ENCODE data around the gene AFAP1. TPM values are rescaled to one million over a fixed set of nuclear protein-coding genes. Genes with fewer than 3 reads are reported as not detected.

AFAP1 gene
- total and polyA plus RNA-seq, 2 of the 8 experiments (the other 6 are each of a cell fraction or from before 2014, with no cell fraction given), result 3.6 to 18.2 TPM

GRCh38 chr4:7903791-7904516 lies 35.7 kb downstream of the AFAP1 start:
- DNase-seq (ENCODE audit: low read depth in 1 of 2, low spot score in 2 of 2) (no peak), FAIRE-seq (no peak)
- CTCF ChIA-PET (ENCODE audit: partially characterized antibody), result interaction anchor here (0.6 to 1.1 kb wide), 7 partner anchors 12 to 183 kb away, joined by 3 to 4 read pairs (median 3); no protein-coding TSS in a partner anchor
- Histone ChIP-seq H4K20me1 (replicated peaks in 1 of 2; ENCODE audit: control insufficient read depth in 1 of 2, insufficient read depth in 2 of 2, low read length in 2 of 2) (peaks cover 0 to 10% of the 10 kb centered on the region in 2 experiments), H3K36me3 (ENCODE audit: control insufficient read depth in 2 of 4, insufficient read depth in 4 of 4, low read length in 3 of 4) (no peaks in the 10 kb centered on the region), H3K23ac (ENCODE audit: insufficient read length) (no peak overlapping the region), H3K79me2 (ENCODE audit: control insufficient read depth in 1 of 2, insufficient read depth in 2 of 2, low read length in 2 of 2) (peaks cover 0 to 43% of the 10 kb centered on the region in 2 experiments; a peak in 3 of 4 replicates), H3K4ac (replicated peaks; ENCODE audit: insufficient read length, low read depth, low read length) (no peak overlapping the region), H2BK12ac (ENCODE audit: low read depth, low read length) (no peak overlapping the region), H3K4me2 (ENCODE audit: insufficient read depth in 1 of 2, low read depth in 2 of 2, low read length in 2 of 2) (no peak overlapping the region), H3K4me3 (ENCODE audit: extremely low read depth in 1 of 4, insufficient read depth in 2 of 4, low read depth in 3 of 4, low read length in 4 of 4) (no peak overlapping the region), H3K27ac (ENCODE audit: low read depth, low read length) (no peak overlapping the region), H2BK15ac (ENCODE audit: low read length) (no peak overlapping the region), H2BK20ac (ENCODE audit: low read length) (no peak overlapping the region), H4K91ac (replicated peaks; ENCODE audit: insufficient read length, low read length) (no peak overlapping the region), H3K9ac (replicated peaks in 1 of 4; ENCODE audit: extremely low read depth in 1 of 4, low read depth in 3 of 4, low read length in 3 of 4) (no peak overlapping the region), H4K5ac (ENCODE audit: insufficient read length, low read depth, low read length) (no peak overlapping the region), H3K9me3 (ENCODE audit: insufficient read depth in 2 of 2, low read depth in 1 of 2, low read length in 1 of 2) (no peaks in the 10 kb centered on the region), H2BK120ac (replicated peaks; ENCODE audit: low read depth, low read length) (no peak overlapping the region), H2AK5ac (ENCODE audit: low read depth, low read length) (no peak overlapping the region), H3K4me1 (replicated peaks in 1 of 4; ENCODE audit: control insufficient read depth in 3 of 4, insufficient read depth in 4 of 4, low read length in 3 of 4) (peaks cover 8 to 20% (median 15%) of the 10 kb centered on the region in 4 experiments), H2AFZ (ENCODE audit: low read length) (no peak overlapping the region), H3K18ac (ENCODE audit: extremely low read depth, low read length) (no peak overlapping the region), H3K14ac (ENCODE audit: insufficient read length) (no peak overlapping the region), H2BK5ac (ENCODE audit: low read depth, low read length) (no peak overlapping the region), H3K79me1 (ENCODE audit: low read depth, low read length) (peaks cover 10% of the 10 kb centered on the region), H3K56ac (replicated peaks; ENCODE audit: insufficient read length, low read depth, low read length) (no peak overlapping the region), H3K27me3 (replicated peaks in 1 of 4; ENCODE audit: control insufficient read depth in 3 of 4, extremely low read depth in 1 of 4, insufficient read depth in 3 of 4, low read length in 3 of 4) (no peaks in the 10 kb centered on the region), H4K8ac (ENCODE audit: extremely low read depth, insufficient read depth, low read length) (no peak overlapping the region), H3K23me2 (ENCODE audit: low read depth, low read length) (no peaks in the 10 kb centered on the region)
- POLR2A ChIA-PET (ENCODE audit: partially characterized antibody), result no interaction called here
- WGBS, 2 experiments (ENCODE audit: extremely low coverage in 1 of 2, insufficient coverage in 1 of 2, insufficient read length in 1 of 2, insufficient replicate concordance in 2 of 2, low coverage in 1 of 2, low lambda C conversion rate in 2 of 2, missing lambda C conversion rate in 1 of 2), result 91% methylated on average over 14 of the region's 14 CpGs; no CpG with 5 or more reads in 1 of the 2 experiments
- no peak for TF ChIP-seq SIRT6 (IDR thresholded peaks at IDR 0.05; ENCODE audit: low read length)
- TF ChIP-seq, protein P1, sequence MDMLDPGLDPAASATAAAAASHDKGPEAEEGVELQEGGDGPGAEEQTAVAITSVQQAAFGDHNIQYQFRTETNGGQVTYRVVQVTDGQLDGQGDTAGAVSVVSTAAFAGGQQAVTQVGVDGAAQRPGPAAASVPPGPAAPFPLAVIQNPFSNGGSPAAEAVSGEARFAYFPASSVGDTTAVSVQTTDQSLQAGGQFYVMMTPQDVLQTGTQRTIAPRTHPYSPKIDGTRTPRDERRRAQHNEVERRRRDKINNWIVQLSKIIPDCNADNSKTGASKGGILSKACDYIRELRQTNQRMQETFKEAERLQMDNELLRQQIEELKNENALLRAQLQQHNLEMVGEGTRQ (IDR thresholded peaks at IDR 0.05; ENCODE audit: low read length), result no peak
- TF ChIP-seq SP4 (IDR thresholded peaks at IDR 0.05; ENCODE audit: low read length), result no peak
- no peak for TF ChIP-seq EP300 (IDR thresholded peaks at IDR 0.05; ENCODE audit: borderline replicate concordance in 1 of 2, low read depth in 2 of 2, low read length in 2 of 2)
- TF ChIP-seq CTBP2 (IDR thresholded peaks at IDR 0.05; ENCODE audit: borderline replicate concordance, insufficient read depth, insufficient read length, low read length), result no peak
- no peak for TF ChIP-seq TEAD4 (IDR thresholded peaks at IDR 0.05; ENCODE audit: low read depth, low read length)
- TF ChIP-seq, protein P2, sequence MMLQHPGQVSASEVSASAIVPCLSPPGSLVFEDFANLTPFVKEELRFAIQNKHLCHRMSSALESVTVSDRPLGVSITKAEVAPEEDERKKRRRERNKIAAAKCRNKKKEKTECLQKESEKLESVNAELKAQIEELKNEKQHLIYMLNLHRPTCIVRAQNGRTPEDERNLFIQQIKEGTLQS (IDR thresholded peaks at IDR 0.05; ENCODE audit: insufficient read depth, low read depth, low read length), result no peak
- no peak for TF ChIP-seq RNF2 (IDR thresholded peaks at IDR 0.05; ENCODE audit: borderline replicate concordance, low read depth, low read length, missing control alignments, poor library complexity, severe bottlenecking)
- no peak for TF ChIP-seq SIX5 (IDR thresholded peaks at IDR 0.05; ENCODE audit: low read depth, low read length)
- TF ChIP-seq BACH1 (IDR thresholded peaks at IDR 0.05; ENCODE audit: low read length), result no peak
- TF ChIP-seq POLR2AphosphoS5 (IDR thresholded peaks at IDR 0.05; ENCODE audit: low read depth, low read length), result no peak

All from H1 (cell line).